NB4 (cell line): ENCODE results near the gene C3orf38.

Experiments used
- CTCF ChIP-seq: IDR thresholded peaks from one replicate; pipeline ENCODE4 v1.5.1; 2012; ENCODE audit warnings: low read depth, low read length
- POLR2A ChIP-seq: IDR thresholded peaks from 2 replicates; pipeline ENCODE4 v1.6.1; 2011; ENCODE audit warnings: mild to moderate bottlenecking; ENCODE audit not compliant: insufficient read length; ENCODE audit errors: extremely low read depth

GRCh38 chr3:88131695-88132094 lies 18.1 kb upstream of the C3orf38 start:
- TF ChIP-seq CTCF (no peak), POLR2A (no peak)
